GM12878 (cell line): ENCODE results near the gene CHST2. TPM values are rescaled to one million over a fixed set of nuclear protein-coding genes. Genes with fewer than 3 reads are reported as not detected.

Experiments
- ATAC-seq: fragments of 200-7000 bp; cut with Tn5 transposase; 3 replicates; pipeline ENCODE4 v1.9.1; 2020; ENCODE audit warnings: mild to moderate bottlenecking, moderate library complexity
- BruUV-seq: library from RNA; stranded (reverse); fragments of 400-500 nt; replicated peaks from 2 replicates; lab custom pipeline; 2021; lab: Mats Ljungman, UMichigan
- CTCF ChIA-PET: fragments of 300-600 bp; sonication (Branson Sonifier 250); formaldehyde crosslinking; extraction: SDS; loops from one replicate; lab custom pipeline; 2021; ENCODE audit warnings: inconsistent platforms; lab: Yijun Ruan, JAX
- POLR2A ChIA-PET: fragments of 350-600 bp; formaldehyde crosslinking; extraction: SDS; loops from one replicate; lab custom pipeline; 2021; ENCODE audit warnings: inconsistent platforms; lab: Charles Lee
- RAD21 ChIA-PET: fragments of 300-600 bp; sonication (Branson Sonifier 250); formaldehyde crosslinking; loops from one replicate; lab custom pipeline; 2023; ENCODE audit warnings: antibody characterized with exemption; ENCODE audit not compliant: unreplicated experiment; lab: Charles Lee
- SMC1A ChIA-PET: fragments of 300-600 bp; sonication (Branson Sonifier 250); formaldehyde crosslinking; loops from one replicate; lab custom pipeline; 2023; ENCODE audit not compliant: unreplicated experiment, uncharacterized antibody; lab: Charles Lee
- DNase-seq: peaks from one replicate; pipeline ENCODE4 v3.0.0-alpha.2; 2011; ENCODE audit warnings: low read depth, low spot score
- FAIRE-seq: peaks from 3 replicates; lab custom pipeline; 2011; peaks lifted over from hg19 to GRCh38; lab: Jason Lieb, UNC
- H2AFZ ChIP-seq: 2 replicates; pipeline ENCODE4 v1.6.0; 2011; ENCODE audit warnings: low read depth, low read length, control low read depth; ENCODE audit not compliant: control insufficient read depth
- H3K27ac ChIP-seq: 2 replicates; pipeline ENCODE4 v1.5.1; 2011; ENCODE audit warnings: control low read depth; ENCODE audit not compliant: control insufficient read depth, insufficient read depth
- H3K27me3 ChIP-seq, 2 experiments: replicated peaks in 1 of 2; 2 replicates each; pipeline versions ENCODE4 v1.6.0 to v1.6.1; 2011; ENCODE audit warnings: low read length in 1 of 2; ENCODE audit not compliant: control insufficient read depth in 2 of 2, insufficient read depth in 2 of 2
- H3K36me3 ChIP-seq, 2 experiments: 2 replicates each; pipeline ENCODE4 v1.5.1; 2011; ENCODE audit warnings: low read length in 1 of 2; ENCODE audit not compliant: control insufficient read depth in 2 of 2, insufficient read depth in 2 of 2
- H3K4me1 ChIP-seq: 2 replicates; pipeline ENCODE4 v1.6.1; 2011; ENCODE audit warnings: mild to moderate bottlenecking, low read length, moderate library complexity, mixed read lengths; ENCODE audit not compliant: control insufficient read depth, insufficient read depth
- H3K4me2 ChIP-seq: 2 replicates; pipeline ENCODE4 v1.6.0; 2011; ENCODE audit warnings: control low read depth; ENCODE audit not compliant: control insufficient read depth, insufficient read depth
- H3K4me3 ChIP-seq: fragments of 200-600 bp; sonication (generic); 2 replicates; pipeline ENCODE4 v1.5.1; 2016
- H3K79me2 ChIP-seq: 2 replicates; pipeline ENCODE4 v1.6.0; 2011; ENCODE audit warnings: low read length; ENCODE audit not compliant: control insufficient read depth, insufficient read depth
- H3K9ac ChIP-seq: 2 replicates; pipeline ENCODE4 v1.8.0; 2011; ENCODE audit warnings: low read length, control low read depth, mixed read lengths; ENCODE audit not compliant: control insufficient read depth, insufficient read depth
- H3K9me3 ChIP-seq: replicated peaks from 3 replicates; pipeline ENCODE4 v1.5.1; 2011; ENCODE audit warnings: mild to moderate bottlenecking, low read length; ENCODE audit not compliant: control insufficient read depth, insufficient read depth
- H4K20me1 ChIP-seq: 2 replicates; pipeline ENCODE4 v1.6.0; 2011; ENCODE audit not compliant: control insufficient read depth, insufficient read depth
- ATF2 ChIP-seq: IDR thresholded peaks from 2 replicates; pipeline ENCODE4 v1.6.1; 2012; ENCODE audit warnings: low read length, inconsistent platforms
- CBX3 ChIP-seq: fragments of 200-600 bp; sonication (generic); IDR thresholded peaks from 2 replicates; pipeline ENCODE4 v1.6.1; 2016; ENCODE audit warnings: low read depth, borderline replicate concordance
- CTCF ChIP-seq, 3 experiments: IDR thresholded peaks in 2 of 3; conservative IDR thresholded peaks in 1 of 3; 2 replicates each; pipeline ENCODE4 v1.5.1; 2011; ENCODE audit warnings: low read depth in 3 of 3, low read length in 3 of 3, mild to moderate bottlenecking in 3 of 3, control low read depth in 2 of 3, moderate library complexity in 2 of 3, inconsistent platforms in 1 of 3, mixed read lengths in 1 of 3; ENCODE audit not compliant: control insufficient read depth in 2 of 3, insufficient read depth in 1 of 3; ENCODE audit errors: extremely low read depth in 1 of 3
- FOXK2 ChIP-seq: fragments of 450-650 bp; IDR thresholded peaks from 2 replicates; pipeline ENCODE4 v1.6.1; 2017; ENCODE audit warnings: mild to moderate bottlenecking, moderate library complexity
- GABPA ChIP-seq: IDR thresholded peaks from 2 replicates; pipeline ENCODE4 v1.6.1; 2014; ENCODE audit warnings: antibody characterized with exemption, low read depth, mild to moderate bottlenecking, inconsistent platforms
- IKZF1 ChIP-seq: fragments of 450-650 bp; conservative IDR thresholded peaks from 2 replicates; pipeline ENCODE4 v1.6.1; 2017; ENCODE audit warnings: antibody characterized with exemption, mild to moderate bottlenecking
- IKZF2 ChIP-seq, 2 experiments: fragments of 450-650 bp; IDR thresholded peaks; 2 replicates each; pipeline ENCODE4 v1.6.1; 2017; ENCODE audit warnings: mild to moderate bottlenecking in 2 of 2, moderate library complexity in 2 of 2
- NR2F1 ChIP-seq: fragments of 450-650 bp; conservative IDR thresholded peaks from 2 replicates; pipeline ENCODE4 v1.6.1; 2017; ENCODE audit warnings: mild to moderate bottlenecking
- PBX3 ChIP-seq: IDR thresholded peaks from 2 replicates; pipeline ENCODE4 v1.6.1; 2011; ENCODE audit warnings: mild to moderate bottlenecking, low read depth, low read length, moderate library complexity; ENCODE audit not compliant: insufficient replicate concordance
- POLR2AphosphoS2 ChIP-seq: IDR thresholded peaks from 2 replicates; pipeline ENCODE4 v1.6.1; 2011; ENCODE audit warnings: low read depth, mild to moderate bottlenecking, low read length, improper control_type of control experiment, moderate library complexity
- RAD51 ChIP-seq: fragments of 450-650 bp; IDR thresholded peaks from 2 replicates; pipeline ENCODE4 v1.6.1; 2016; ENCODE audit warnings: moderate library complexity, mild to moderate bottlenecking, inconsistent platforms
- SUZ12 ChIP-seq: fragments of 200-600 bp; sonication (generic); IDR thresholded peaks from one replicate; pipeline ENCODE4 v1.6.1; 2018; ENCODE audit warnings: antibody characterized with exemption, mild to moderate bottlenecking; ENCODE audit not compliant: unreplicated experiment
- YBX1 ChIP-seq: fragments of 450-650 bp; IDR thresholded peaks from 2 replicates; pipeline ENCODE4 v1.6.1; 2016; ENCODE audit warnings: antibody characterized with exemption
- WGBS: methylation state at CpG from one replicate; pipeline ENCODE4 v1.1.6; 2016; ENCODE audit warnings: low lambda C conversion rate; ENCODE audit not compliant: insufficient replicate concordance, insufficient coverage; ENCODE audit errors: missing lambda C conversion rate; 5-methylcytosine and 5-hydroxymethylcytosine counted together
- in situ Hi-C: fragments of 300-500 bp; cut with MboI; formaldehyde crosslinking; loops from 9 replicates; pipeline ENCODE4 v1.14.3; 2018; ENCODE audit warnings: mixed read lengths
- intact Hi-C: fragments of 100-400 bp; cut with micrococcal nuclease; formaldehyde crosslinking; loops from one replicate; pipeline ENCODE4 v1.14.2; 2022; ENCODE audit not compliant: unreplicated experiment
- polyA plus RNA-seq, 11 experiments: library from polyadenylated mRNA; depleted of rRNA in 4 of 11; unstranded in 6 of 11; stranded (reverse) in 5 of 11; fragments of >200 nt; fragmentation: Nextera tagmentation in 4 of 11; fragmentation: Illumina TruSeq in 1 of 11; extraction: Ambion mirVana in 4 of 11; extraction: Trizol in 1 of 11; gene quantifications; 1 replicate in 1 of 11; 2 replicates in 10 of 11; pipeline versions ENCODE4 v1.2.1 to v1.2.3, GENCODE V29; 2011 to 2016; ENCODE audit warnings: inconsistent platforms in 2 of 11, missing spikeins in 2 of 11, low read depth in 1 of 11
- total RNA-seq, 4 experiments: library from RNA; depleted of rRNA in 3 of 4; stranded (reverse); fragments of >200 nt in 3 of 4; fragmentation: Illumina TruSeq in 1 of 4; extraction: Trizol in 1 of 4; gene quantifications; 2 replicates each; pipeline versions ENCODE4 v1.2.1 to v1.2.3, GENCODE V29; 2013 to 2021
- TF ChIP-seq, protein P1 (sequence below): fragments of 450-650 bp; IDR thresholded peaks from 2 replicates; pipeline ENCODE4 v1.6.1; 2017; ENCODE audit warnings: mild to moderate bottlenecking
- TF ChIP-seq, protein P2 (sequence below): fragments of 450-650 bp; IDR thresholded peaks from 2 replicates; pipeline ENCODE4 v1.6.1; 2016; ENCODE audit warnings: mild to moderate bottlenecking

Gene CHST2
- total and polyA plus RNA-seq, 10 of the 15 experiments (the other 5 are each of a cell fraction or from before 2014, with no cell fraction given) = 1.6 to 37.2 (median 8.8) TPM

- ATAC-seq (no peak), DNase-seq (no peak), FAIRE-seq (no peak)
- no TSS peak for BruUV-seq
- intact Hi-C loops (no loop called here), in situ Hi-C loops (no loop called here)
- no peaks in the 10 kb centered on the region for H3K36me3 ChIP-seq
- H3K9ac ChIP-seq = no peak overlapping the region
- no peaks in the 10 kb centered on the region for H4K20me1 ChIP-seq
- no peak overlapping the region for H3K4me2 ChIP-seq
- no peak overlapping the region for H3K27ac ChIP-seq
- no peaks in the 10 kb centered on the region for H3K79me2 ChIP-seq
- WGBS = 83% methylated on average over 4 of the region's 4 CpGs
- no peaks in the 10 kb centered on the region for H3K4me1 ChIP-seq
- no peaks in the 10 kb centered on the region for H3K9me3 ChIP-seq
- ChIA-PET CTCF (no interaction called here), POLR2A (no interaction called here), RAD21 (no interaction called here), SMC1A (no interaction called here)
- H2AFZ ChIP-seq = no peak overlapping the region
- H3K27me3 ChIP-seq = no peaks in the 10 kb centered on the region
- no peak overlapping the region for H3K4me3 ChIP-seq
- no peak for TF ChIP-seq SUZ12
- TF ChIP-seq, protein P1, sequence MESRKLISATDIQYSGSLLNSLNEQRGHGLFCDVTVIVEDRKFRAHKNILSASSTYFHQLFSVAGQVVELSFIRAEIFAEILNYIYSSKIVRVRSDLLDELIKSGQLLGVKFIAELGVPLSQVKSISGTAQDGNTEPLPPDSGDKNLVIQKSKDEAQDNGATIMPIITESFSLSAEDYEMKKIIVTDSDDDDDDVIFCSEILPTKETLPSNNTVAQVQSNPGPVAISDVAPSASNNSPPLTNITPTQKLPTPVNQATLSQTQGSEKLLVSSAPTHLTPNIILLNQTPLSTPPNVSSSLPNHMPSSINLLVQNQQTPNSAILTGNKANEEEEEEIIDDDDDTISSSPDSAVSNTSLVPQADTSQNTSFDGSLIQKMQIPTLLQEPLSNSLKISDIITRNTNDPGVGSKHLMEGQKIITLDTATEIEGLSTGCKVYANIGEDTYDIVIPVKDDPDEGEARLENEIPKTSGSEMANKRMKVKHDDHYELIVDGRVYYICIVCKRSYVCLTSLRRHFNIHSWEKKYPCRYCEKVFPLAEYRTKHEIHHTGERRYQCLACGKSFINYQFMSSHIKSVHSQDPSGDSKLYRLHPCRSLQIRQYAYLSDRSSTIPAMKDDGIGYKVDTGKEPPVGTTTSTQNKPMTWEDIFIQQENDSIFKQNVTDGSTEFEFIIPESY = no peak
- TF ChIP-seq IKZF1 = no peak
- TF ChIP-seq RAD51 = no peak
- TF ChIP-seq YBX1 = no peak
- TF ChIP-seq ATF2 = no peak
- TF ChIP-seq CTCF (IDR thresholded peaks at IDR 0.05 in 2 of 3, conservative IDR thresholded peaks at IDR 0.05 in 1 of 3; ENCODE audit: control insufficient read depth in 2 of 3, extremely low read depth in 1 of 3, insufficient read depth in 1 of 3, low read depth in 3 of 3, low read length in 3 of 3) = no peak
- TF ChIP-seq POLR2AphosphoS2 = no peak
- no peak for TF ChIP-seq FOXK2
- TF ChIP-seq NR2F1 = no peak
- TF ChIP-seq, protein P2, sequence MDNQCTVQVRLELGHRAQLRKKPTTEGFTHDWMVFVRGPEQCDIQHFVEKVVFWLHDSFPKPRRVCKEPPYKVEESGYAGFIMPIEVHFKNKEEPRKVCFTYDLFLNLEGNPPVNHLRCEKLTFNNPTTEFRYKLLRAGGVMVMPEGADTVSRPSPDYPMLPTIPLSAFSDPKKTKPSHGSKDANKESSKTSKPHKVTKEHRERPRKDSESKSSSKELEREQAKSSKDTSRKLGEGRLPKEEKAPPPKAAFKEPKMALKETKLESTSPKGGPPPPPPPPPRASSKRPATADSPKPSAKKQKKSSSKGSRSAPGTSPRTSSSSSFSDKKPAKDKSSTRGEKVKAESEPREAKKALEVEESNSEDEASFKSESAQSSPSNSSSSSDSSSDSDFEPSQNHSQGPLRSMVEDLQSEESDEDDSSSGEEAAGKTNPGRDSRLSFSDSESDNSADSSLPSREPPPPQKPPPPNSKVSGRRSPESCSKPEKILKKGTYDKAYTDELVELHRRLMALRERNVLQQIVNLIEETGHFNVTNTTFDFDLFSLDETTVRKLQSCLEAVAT = no peak
- no peak for TF ChIP-seq GABPA
- TF ChIP-seq CBX3 = no peak
- no peak for TF ChIP-seq IKZF2 (IDR thresholded peaks at IDR 0.05)
- no peak for TF ChIP-seq PBX3
These were observed 26.3 kb downstream of the CHST2 start for GRCh38 chr3:143145906-143146305.
